Keratinocyte (primary cell): ENCODE measurements around the gene CREM.

Experiments used
- EZH2 ChIP-seq: IDR thresholded peaks from one replicate; pipeline ENCODE4 v1.6.1; 2012; ENCODE audit warnings: inconsistent platforms, mild to moderate bottlenecking, low read length, moderate library complexity
- TF ChIP-seq, protein P1 (sequence below), 3 experiments: IDR thresholded peaks in 1 of 3; conservative IDR thresholded peaks in 1 of 3; optimal IDR thresholded peaks in 1 of 3; 2 replicates in 2 of 3; 3 replicates in 1 of 3; pipeline versions ENCODE3 to v1.5.1; 2011; ENCODE audit warnings: low read length in 3 of 3, mild to moderate bottlenecking in 3 of 3, moderate library complexity in 2 of 3, control low read depth in 1 of 3, inconsistent platforms in 1 of 3; ENCODE audit not compliant: insufficient read depth in 2 of 3; ENCODE audit errors: extremely low read depth in 1 of 3

- TF ChIP-seq, protein P1, sequence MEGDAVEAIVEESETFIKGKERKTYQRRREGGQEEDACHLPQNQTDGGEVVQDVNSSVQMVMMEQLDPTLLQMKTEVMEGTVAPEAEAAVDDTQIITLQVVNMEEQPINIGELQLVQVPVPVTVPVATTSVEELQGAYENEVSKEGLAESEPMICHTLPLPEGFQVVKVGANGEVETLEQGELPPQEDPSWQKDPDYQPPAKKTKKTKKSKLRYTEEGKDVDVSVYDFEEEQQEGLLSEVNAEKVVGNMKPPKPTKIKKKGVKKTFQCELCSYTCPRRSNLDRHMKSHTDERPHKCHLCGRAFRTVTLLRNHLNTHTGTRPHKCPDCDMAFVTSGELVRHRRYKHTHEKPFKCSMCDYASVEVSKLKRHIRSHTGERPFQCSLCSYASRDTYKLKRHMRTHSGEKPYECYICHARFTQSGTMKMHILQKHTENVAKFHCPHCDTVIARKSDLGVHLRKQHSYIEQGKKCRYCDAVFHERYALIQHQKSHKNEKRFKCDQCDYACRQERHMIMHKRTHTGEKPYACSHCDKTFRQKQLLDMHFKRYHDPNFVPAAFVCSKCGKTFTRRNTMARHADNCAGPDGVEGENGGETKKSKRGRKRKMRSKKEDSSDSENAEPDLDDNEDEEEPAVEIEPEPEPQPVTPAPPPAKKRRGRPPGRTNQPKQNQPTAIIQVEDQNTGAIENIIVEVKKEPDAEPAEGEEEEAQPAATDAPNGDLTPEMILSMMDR (optimal IDR thresholded peaks at IDR 0.05 in 1 of 3, IDR thresholded peaks at IDR 0.05 in 1 of 3, conservative IDR thresholded peaks at IDR 0.05 in 1 of 3; ENCODE audit: extremely low read depth in 1 of 3, insufficient read depth in 2 of 3, low read length in 3 of 3) = peak in 1 of 3 experiments; percentile 22
- TF ChIP-seq EZH2 = no peak
Observed at GRCh38 chr10:35223016-35223415, 96.4 kb downstream of the CREM start.
